HG03378 (cell line): Measurements from ENCODE around the gene KLRC4.
"Not testable (repeated sequence)": the region's sequence is repeated elsewhere in the genome, so short reads cannot be mapped to it uniquely, and the experiment has no call there.

Experiments
- ATAC-seq: cut with Tn5 transposase; IDR thresholded peaks from one replicate; pipeline ENCODE4 v1.9.1; 2021; ENCODE audit warnings: mild to moderate bottlenecking, moderate library complexity; ENCODE audit not compliant: unreplicated experiment

KLRC4 gene

GRCh38 chr12:10409392-10409791, at the start of gene KLRC4:
KLRC4 (minus strand) TSS chr12:10409757; CDS start chr12:10409575, 182 bp downstream.
- ATAC-seq, result no peak

DNA sequence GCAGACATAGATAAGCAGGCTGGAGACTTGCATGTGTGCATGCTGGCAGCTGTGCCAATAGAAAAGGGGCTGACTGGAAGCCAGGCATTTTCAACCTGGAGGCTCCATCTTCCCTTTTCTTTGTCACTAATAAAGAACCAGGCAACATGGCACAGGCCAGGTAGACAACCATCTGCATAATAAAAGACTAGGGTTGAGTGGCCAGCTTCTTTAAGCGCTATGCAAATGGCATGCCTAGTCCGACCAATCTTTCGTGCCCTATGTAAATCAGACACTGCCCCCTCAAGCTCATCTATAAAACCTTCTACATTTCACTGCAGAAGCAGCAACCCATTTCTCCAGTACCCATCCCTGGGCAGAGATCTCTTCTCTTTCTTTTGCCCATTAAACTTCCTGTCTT, 48.2 kb upstream of the KLRC4 start:
- ATAC-seq, result no peak

GRCh38 chr12:10456856-10457255, 47.3 kb upstream of the KLRC4 start:
- no peak for ATAC-seq

DNA sequence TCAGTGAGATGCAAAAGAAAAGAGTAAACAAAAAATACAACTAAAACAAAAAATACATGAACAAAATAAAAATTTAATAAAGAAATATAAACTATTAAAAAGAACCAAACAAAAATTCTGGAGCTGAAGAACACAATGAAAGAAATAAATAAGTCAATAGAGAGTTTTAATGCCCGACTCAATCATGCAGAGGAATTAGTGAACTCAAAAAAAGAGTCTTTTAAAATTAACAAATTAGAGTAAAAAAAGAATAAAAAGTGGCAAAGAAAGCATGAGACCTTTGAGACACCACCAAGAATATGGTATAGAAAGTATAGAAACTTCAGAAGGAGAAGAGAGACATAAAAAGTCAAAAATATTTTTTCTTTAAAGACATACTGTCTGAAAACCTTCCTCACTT, 46.2 kb upstream of the KLRC4 start:
- ATAC-seq, result no peak

DNA sequence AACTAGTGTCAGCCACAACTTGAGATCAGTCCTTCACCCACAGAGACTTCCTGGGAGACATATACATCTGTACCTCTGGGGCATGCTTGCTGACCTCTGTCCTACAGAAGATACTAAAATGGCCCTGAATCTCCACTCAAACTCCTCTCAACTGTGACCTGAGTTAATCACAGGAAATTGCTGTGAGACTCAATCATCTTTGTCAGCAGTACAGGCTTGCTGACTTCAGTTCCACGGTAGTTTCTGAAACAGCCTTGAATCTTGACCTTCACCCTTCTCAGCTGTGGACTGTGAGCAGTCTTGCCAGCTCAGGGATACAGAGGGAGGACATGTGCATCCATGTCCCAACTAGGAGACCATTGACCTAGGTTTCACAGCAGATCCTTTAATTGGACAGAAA, 45.0 kb upstream of the KLRC4 start:
- ATAC-seq, result no peak

GRCh38 chr12:10453156-10453555, 43.6 kb upstream of the KLRC4 start, which contains the start of gene KLRC1:
KLRC1 (minus strand) TSS chr12:10453377; CDS start chr12:10451156, 2,221 bp downstream.
- ATAC-seq, result no peak

DNA sequence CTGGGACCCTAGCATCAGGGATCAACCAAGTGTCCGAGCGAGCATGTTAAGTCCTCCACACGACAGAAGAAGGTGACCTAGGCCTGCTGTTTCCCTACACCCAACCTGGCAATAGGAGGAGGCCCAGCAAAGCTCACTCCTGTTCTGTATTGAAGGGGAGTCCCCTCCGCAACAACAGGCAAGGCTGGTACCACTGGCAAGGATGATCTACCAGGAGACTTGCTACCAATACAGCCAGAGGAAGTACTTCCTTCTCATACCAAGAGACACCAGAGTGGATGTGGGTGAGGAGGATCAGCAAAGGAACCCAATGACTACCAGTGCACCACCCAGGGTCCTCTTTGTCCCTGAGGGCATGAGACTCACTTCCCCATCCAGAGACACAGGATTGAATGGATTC, 38.7 kb upstream of the KLRC4 start:
- no peak for ATAC-seq

- not testable (repeated sequence) for ATAC-seq
These were observed 36.5 kb upstream of the KLRC4 start for GRCh38 chr12:10446052-10446451.

- not testable (repeated sequence) for ATAC-seq
These were observed 31.6 kb upstream of the KLRC4 start for GRCh38 chr12:10441144-10441543.

DNA sequence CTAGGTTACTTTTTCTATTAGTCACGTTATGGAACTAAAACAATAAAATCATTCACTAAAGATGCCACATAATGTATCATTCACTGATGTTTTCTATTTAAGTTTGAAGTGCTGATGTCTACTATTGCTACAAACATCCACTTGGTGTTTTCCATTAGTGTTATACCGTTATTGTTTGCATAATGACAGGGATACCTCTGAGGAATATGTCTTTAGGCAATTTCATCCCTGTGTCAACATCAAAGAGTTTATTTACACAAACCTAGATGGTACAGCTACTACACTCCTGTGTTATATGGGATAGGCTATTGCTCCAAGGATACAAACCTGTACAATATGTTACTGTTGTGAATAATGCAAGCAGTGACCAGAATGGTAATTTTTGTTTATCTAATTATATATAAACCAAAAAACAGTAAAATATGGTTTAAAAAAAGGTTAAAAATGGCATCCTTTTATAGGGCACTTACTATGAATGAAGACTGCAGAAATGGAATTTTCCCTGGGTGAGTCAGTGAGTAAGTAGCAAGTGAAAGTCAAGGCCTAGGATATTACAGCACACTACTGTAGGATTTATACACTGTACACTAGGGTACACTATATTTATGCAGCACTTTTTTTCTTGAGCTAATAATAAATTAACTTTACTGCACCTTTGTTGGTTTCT, 30.2 kb upstream of the KLRC4 start:
- ATAC-seq, result not testable (repeated sequence)

DNA sequence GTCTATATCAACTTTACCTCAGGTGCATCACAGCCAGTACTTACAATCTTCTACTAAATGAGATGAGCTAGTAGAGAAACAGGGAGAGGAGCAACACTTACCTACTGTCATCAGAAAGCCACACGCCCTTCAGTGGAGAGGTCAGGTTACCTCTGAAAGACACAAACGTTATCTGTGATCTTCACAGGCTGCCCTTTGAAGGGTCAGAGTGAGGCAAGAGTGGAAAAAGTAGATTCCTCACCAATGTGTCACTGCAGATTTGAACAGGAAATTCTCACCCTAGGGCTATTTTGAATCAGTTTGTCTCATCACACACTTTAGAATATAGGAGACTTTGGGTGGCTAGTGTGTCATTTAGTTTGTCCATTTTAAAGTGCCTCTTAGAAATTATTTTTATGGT, 28.0 kb upstream of the KLRC4 start:
- not testable (repeated sequence) for ATAC-seq

- ATAC-seq, result not testable (repeated sequence)
These were observed 26.3 kb upstream of the KLRC4 start, which contains the start of gene KLRC2 for GRCh38 chr12:10435816-10436215. KLRC2 (minus strand) TSS chr12:10436010; CDS start chr12:10435986, 24 bp downstream.

DNA sequence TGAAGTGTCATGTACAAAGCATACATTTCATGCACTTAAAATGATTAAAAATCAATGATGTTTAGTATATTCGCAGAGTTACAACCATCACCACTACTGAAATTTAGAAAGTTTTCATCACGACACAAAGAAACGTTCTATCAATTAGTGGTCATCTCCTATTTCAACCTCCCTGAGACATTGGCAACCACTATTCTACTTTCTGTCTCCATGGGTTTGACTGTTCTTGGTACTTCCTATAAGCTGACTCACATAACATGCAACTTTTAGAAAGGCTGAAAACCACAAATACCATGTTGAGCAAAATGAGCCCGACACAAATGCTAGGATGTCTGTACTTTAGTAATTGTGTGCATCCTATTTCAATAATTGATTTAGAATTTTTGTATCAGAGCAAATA, 21.1 kb upstream of the KLRC4 start:
- ATAC-seq, result not testable (repeated sequence)

DNA sequence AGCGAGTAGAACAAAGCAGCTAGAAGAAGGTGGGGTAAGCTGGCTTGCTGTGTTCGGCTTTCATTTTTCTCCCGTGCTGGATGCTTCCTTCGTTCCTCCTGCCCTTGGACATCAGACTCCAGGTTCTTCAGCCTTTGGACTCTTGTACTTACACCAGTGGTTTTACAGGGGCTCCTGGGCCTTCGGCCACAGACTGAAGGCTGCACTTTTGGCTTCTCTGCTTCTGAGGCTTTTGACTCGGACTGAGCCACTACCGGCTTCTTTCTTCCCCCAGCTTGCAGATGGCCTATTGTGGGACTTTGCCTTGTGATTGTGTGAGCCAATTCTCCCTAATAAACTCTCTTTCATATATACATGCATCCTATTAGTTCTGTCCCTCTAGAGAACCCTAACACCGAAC, 16.4 kb upstream of the KLRC4 start:
- not testable (repeated sequence) for ATAC-seq

- ATAC-seq, result not testable (repeated sequence)
These were observed 14.8 kb upstream of the KLRC4 start for GRCh38 chr12:10424260-10424899.

- not testable (repeated sequence) for ATAC-seq
These were observed 12.6 kb upstream of the KLRC4 start for GRCh38 chr12:10422159-10422558.

- not testable (repeated sequence) for ATAC-seq
These were observed 10.8 kb upstream of the KLRC4 start, which contains the start of gene KLRC3 for GRCh38 chr12:10420334-10420733. KLRC3 (minus strand) TSS chr12:10420595; CDS start chr12:10420550, 45 bp downstream.

- no peak for ATAC-seq
These were observed 715 bp downstream of the KLRC4 start for GRCh38 chr12:10408842-10409241.

DNA sequence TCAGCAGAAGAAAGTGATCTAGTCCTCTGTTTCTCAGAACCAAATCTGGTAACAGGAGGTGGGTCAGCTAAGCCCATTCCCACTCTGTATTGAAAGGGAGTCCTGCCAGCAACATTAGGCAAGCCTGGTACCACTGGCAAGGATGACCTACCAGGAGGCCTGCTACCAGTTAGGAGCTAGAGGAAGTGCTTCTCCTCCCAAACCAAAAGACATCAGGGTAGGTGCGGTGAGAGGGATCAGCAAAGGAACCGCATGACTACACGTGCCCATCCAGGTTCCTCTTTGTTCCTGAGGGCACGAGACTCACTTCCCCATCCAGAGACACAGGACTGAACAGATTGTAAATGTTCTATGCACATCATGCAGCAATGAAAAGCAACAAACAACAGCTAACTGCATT, 2.8 kb downstream of the KLRC4 start:
- no peak for ATAC-seq

DNA sequence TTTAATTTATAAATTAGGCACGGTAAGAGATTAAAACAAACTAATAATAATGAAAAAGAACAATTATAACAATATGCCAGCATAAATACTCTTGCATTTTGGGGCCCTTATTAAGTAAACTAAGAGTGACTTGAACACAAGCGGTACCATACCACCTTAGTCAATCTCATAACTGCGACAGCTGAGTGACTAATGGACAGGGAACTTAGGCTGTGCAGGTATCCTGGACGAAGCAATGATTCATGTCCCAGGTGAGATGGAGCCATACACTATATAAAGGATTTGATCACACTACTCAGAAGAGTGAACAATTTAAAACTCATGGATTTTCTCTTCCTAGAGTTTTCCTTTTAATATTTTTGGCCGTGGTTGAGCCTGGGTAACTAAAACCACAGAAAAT, 4.3 kb downstream of the KLRC4 start:
- ATAC-seq, result no peak

DNA sequence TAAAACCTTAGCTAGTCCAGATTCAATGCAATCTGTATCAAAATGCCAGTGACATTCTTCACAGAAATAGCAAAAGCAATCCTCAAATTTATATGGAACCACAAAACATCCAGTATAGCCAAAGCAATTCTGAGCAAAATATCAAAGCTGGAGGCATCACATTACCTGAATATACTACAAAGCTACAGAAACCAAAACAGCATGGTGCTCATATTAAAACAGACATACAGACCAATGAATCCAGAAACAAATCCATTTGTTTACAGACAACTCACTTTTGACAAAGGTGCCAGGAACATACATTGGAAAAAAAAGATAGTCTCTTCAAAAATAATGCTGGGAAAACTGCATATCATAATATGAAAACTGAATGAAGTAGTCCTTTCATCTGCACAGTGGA, 4.8 kb downstream of the KLRC4 start:
- no peak for ATAC-seq

DNA sequence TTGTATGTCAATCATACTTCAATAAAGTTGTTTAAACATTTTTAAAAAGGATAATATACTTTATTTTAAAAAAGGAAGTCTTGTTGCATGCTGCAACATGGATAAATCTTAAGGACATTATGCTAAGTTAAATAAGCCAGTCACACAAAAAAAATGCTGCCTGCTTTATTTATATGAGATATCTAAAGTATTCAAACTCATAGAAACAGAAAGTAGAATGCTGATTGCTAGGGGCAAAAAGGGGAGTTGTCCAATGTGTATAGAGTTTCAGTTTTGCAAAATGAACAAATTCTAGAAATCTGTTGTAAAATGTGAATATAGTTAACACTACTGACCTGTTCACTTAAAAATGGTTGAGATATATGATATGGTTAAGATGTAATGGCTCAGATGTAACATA, 8.7 kb downstream of the KLRC4 start:
- no peak for ATAC-seq
